Right lobe of liver (tissue), 4 donors: Measurements from ENCODE around the gene SCAMP2.
A peak's percentile ranks its signal among the peaks of the same experiment; 100 is the strongest.

Experiments used
- POLR2A ChIP-seq: fragments of 450-650 bp; IDR thresholded peaks from one replicate; pipeline ENCODE4 v1.6.1; 2017; ENCODE audit warnings: antibody characterized with exemption, mild to moderate bottlenecking
- TF ChIP-seq, protein P1 (sequence below), 4 donors: fragments of 200-600 bp in 3 of 4; fragments of 450-650 bp in 1 of 4; IDR thresholded peaks; one replicate each; pipeline versions ENCODE4 v1.5.1 to v1.8.0; 2016 to 2022; ENCODE audit warnings: antibody characterized with exemption in 4 of 4, mild to moderate bottlenecking in 2 of 4
- donor health status: DM: no; HTN: no; CAD: no.
- donor health status: DM: no; HTN: no; CAD: no.
- donor health status: DM: no; HTN: yes; CAD: no.

DNA sequence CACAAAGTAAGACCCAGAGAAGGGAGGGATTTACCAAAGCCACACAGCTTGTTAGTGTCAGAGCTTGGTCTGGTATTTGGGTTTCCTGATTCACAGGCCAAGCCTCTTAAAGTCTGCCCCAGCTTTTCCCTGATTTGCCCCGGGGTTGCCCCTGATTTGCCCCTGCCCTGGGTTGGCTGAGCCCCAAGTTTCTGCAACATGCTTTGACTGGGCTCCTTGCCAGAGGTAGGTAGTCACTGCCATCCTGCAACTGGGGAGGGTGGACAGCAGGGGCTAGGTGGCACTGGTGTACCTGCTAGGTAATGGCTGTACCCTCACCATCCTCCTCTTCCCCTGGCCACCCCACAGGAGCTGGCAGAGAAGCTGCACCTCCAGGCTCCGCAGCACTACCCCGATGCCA is 19.1 kb upstream of the SCAMP2 start:
- TF ChIP-seq, protein P1, sequence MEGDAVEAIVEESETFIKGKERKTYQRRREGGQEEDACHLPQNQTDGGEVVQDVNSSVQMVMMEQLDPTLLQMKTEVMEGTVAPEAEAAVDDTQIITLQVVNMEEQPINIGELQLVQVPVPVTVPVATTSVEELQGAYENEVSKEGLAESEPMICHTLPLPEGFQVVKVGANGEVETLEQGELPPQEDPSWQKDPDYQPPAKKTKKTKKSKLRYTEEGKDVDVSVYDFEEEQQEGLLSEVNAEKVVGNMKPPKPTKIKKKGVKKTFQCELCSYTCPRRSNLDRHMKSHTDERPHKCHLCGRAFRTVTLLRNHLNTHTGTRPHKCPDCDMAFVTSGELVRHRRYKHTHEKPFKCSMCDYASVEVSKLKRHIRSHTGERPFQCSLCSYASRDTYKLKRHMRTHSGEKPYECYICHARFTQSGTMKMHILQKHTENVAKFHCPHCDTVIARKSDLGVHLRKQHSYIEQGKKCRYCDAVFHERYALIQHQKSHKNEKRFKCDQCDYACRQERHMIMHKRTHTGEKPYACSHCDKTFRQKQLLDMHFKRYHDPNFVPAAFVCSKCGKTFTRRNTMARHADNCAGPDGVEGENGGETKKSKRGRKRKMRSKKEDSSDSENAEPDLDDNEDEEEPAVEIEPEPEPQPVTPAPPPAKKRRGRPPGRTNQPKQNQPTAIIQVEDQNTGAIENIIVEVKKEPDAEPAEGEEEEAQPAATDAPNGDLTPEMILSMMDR (IDR thresholded peaks at IDR 0.05), result peak in 2 of 4 donors; percentile 15 to 17
- TF ChIP-seq POLR2A, result no peak
